Neural progenitor cell (in vitro differentiated cells): ENCODE measurements around the gene KRTAP2-3.

Source experiments
- CTCF ChIP-seq: fragments of 200-600 bp; sonication (generic); IDR thresholded peaks from 2 replicates; pipeline ENCODE4 v1.5.1; 2017; ENCODE audit warnings: antibody characterized with exemption, mild to moderate bottlenecking
- EZH2 ChIP-seq: fragments of 200-600 bp; sonication (generic); IDR thresholded peaks from 2 replicates; pipeline ENCODE4 v1.6.1; 2017; ENCODE audit warnings: antibody characterized with exemption, mild to moderate bottlenecking, moderate library complexity
- EZH2phosphoT487 ChIP-seq: fragments of 200-600 bp; sonication (generic); IDR thresholded peaks from 2 replicates; pipeline ENCODE4 v1.6.1; 2017; ENCODE audit warnings: antibody characterized with exemption

- TF ChIP-seq EZH2 = no peak
- TF ChIP-seq CTCF = no peak
- TF ChIP-seq EZH2phosphoT487 = no peak
These were observed 2.4 kb downstream of the KRTAP2-3 start for GRCh38 chr17:41057547-41057946.
